H9 (cell line): Measurements from ENCODE around the gene AKR7A2. TPM values are rescaled to one million over a fixed set of nuclear protein-coding genes. Genes with fewer than 3 reads are reported as not detected.

ENCODE experiments used
- DNase-seq: peaks from one replicate; pipeline ENCODE4 v3.0.0-alpha.2; 2017
- H2AFZ ChIP-seq: one replicate; pipeline ENCODE4 v1.6.1; 2013; ENCODE audit warnings: mild to moderate bottlenecking, low read length, control low read depth, moderate library complexity
- H2AK5ac ChIP-seq: 2 replicates; pipeline ENCODE4 v1.6.1; 2013; ENCODE audit warnings: low read length, control low read depth, mixed read lengths; ENCODE audit not compliant: insufficient read length
- H2BK120ac ChIP-seq: one replicate; pipeline ENCODE4 v1.6.1; 2013; ENCODE audit warnings: low read depth, mild to moderate bottlenecking, low read length, control low read depth, inconsistent platforms; ENCODE audit not compliant: poor library complexity, severe bottlenecking
- H2BK12ac ChIP-seq: 2 replicates; pipeline ENCODE4 v1.6.1; 2013; ENCODE audit warnings: low read length, control low read depth, mixed read lengths, low read depth; ENCODE audit not compliant: insufficient read length
- H2BK15ac ChIP-seq: 2 replicates; pipeline ENCODE4 v1.6.1; 2013; ENCODE audit warnings: low read depth, low read length, control low read depth
- H2BK20ac ChIP-seq: one replicate; pipeline ENCODE4 v1.6.1; 2013; ENCODE audit warnings: low read depth, mild to moderate bottlenecking, low read length, control low read depth, inconsistent platforms; ENCODE audit not compliant: poor library complexity, severe bottlenecking
- H2BK5ac ChIP-seq: 2 replicates; pipeline ENCODE4 v1.6.1; 2013; ENCODE audit warnings: low read length, control low read depth, mixed read lengths; ENCODE audit not compliant: insufficient read length
- H3K14ac ChIP-seq: 2 replicates; pipeline ENCODE4 v1.6.1; 2013; ENCODE audit warnings: low read length, control low read depth; ENCODE audit not compliant: insufficient read depth
- H3K18ac ChIP-seq: 2 replicates; pipeline ENCODE4 v1.6.1; 2013; ENCODE audit warnings: low read depth, mild to moderate bottlenecking, mixed read lengths, low read length, control low read depth; ENCODE audit not compliant: insufficient read length
- H3K23ac ChIP-seq: 2 replicates; pipeline ENCODE4 v1.6.1; 2013; ENCODE audit warnings: low read length, control low read depth, mixed read lengths, low read depth; ENCODE audit not compliant: insufficient read length
- H3K23me2 ChIP-seq: 2 replicates; pipeline ENCODE4 v1.6.1; 2013; ENCODE audit warnings: low read depth, mild to moderate bottlenecking, mixed read lengths, low read length, control low read depth; ENCODE audit not compliant: insufficient read length, poor library complexity, severe bottlenecking
- H3K27ac ChIP-seq: 2 replicates; pipeline ENCODE4 v1.5.1; 2013; ENCODE audit warnings: low read length, control low read depth, mixed read lengths, low read depth; ENCODE audit not compliant: insufficient read length
- H3K27me3 ChIP-seq: 2 replicates; pipeline ENCODE4 v1.6.1; 2013; ENCODE audit warnings: low read length, control low read depth, inconsistent platforms; ENCODE audit not compliant: insufficient read depth
- H3K4ac ChIP-seq: 2 replicates; pipeline ENCODE4 v1.6.1; 2013; ENCODE audit warnings: low read depth, mild to moderate bottlenecking, control low read depth, inconsistent platforms, low read length, moderate library complexity
- H3K4me1 ChIP-seq: 2 replicates; pipeline ENCODE4 v1.6.1; 2013; ENCODE audit warnings: low read length, control low read depth, inconsistent platforms; ENCODE audit not compliant: insufficient read depth
- H3K4me2 ChIP-seq: 2 replicates; pipeline ENCODE4 v1.6.1; 2013; ENCODE audit warnings: low read length, control low read depth, mixed read lengths; ENCODE audit not compliant: insufficient read length, insufficient read depth
- H3K56ac ChIP-seq: 2 replicates; pipeline ENCODE4 v1.6.1; 2013; ENCODE audit warnings: low read depth, mild to moderate bottlenecking, mixed read lengths, low read length, control low read depth; ENCODE audit not compliant: insufficient read length
- H3K79me1 ChIP-seq: 2 replicates; pipeline ENCODE4 v1.6.1; 2013; ENCODE audit warnings: low read depth, mild to moderate bottlenecking, moderate library complexity, low read length, control low read depth, inconsistent platforms; ENCODE audit not compliant: insufficient read depth, poor library complexity, severe bottlenecking
- H3K79me2 ChIP-seq: 2 replicates; pipeline ENCODE4 v1.6.1; 2013; ENCODE audit warnings: low read length, control low read depth, inconsistent platforms; ENCODE audit not compliant: insufficient read depth
- H3K9ac ChIP-seq: 2 replicates; pipeline ENCODE4 v1.6.1; 2013; ENCODE audit warnings: low read length, control low read depth, mixed read lengths; ENCODE audit not compliant: insufficient read length; ENCODE audit errors: extremely low read depth
- H3K9me3 ChIP-seq: one replicate; pipeline ENCODE4 v1.6.1; 2013; ENCODE audit warnings: low read depth, low read length, inconsistent platforms; ENCODE audit not compliant: control insufficient read depth
- H3T11ph ChIP-seq: one replicate; pipeline ENCODE4 v1.6.1; 2013; ENCODE audit warnings: mild to moderate bottlenecking, low read length, control low read depth, inconsistent platforms
- H4K20me1 ChIP-seq: one replicate; pipeline ENCODE4 v1.6.1; 2013; ENCODE audit not compliant: control insufficient read depth, insufficient read length, insufficient read depth
- H4K5ac ChIP-seq: 2 replicates; pipeline ENCODE4 v1.6.1; 2013; ENCODE audit warnings: low read depth, mild to moderate bottlenecking, mixed read lengths, low read length, control low read depth; ENCODE audit not compliant: insufficient read length
- H4K8ac ChIP-seq: replicated peaks from 2 replicates; pipeline ENCODE4 v1.6.1; 2013; ENCODE audit warnings: low read length, control low read depth, mixed read lengths, low read depth; ENCODE audit not compliant: insufficient read length
- H4K91ac ChIP-seq: 2 replicates; pipeline ENCODE4 v1.6.1; 2013; ENCODE audit warnings: low read depth, mild to moderate bottlenecking, moderate library complexity, mixed read lengths, low read length, control low read depth; ENCODE audit not compliant: insufficient read length
- H3K27ac Mint-ChIP-seq, 3 experiments: 2 replicates in 2 of 3; 3 replicates in 1 of 3; pipeline ENCODE4 v1.8.0; 2020 to 2021; ENCODE audit warnings: mixed read lengths in 3 of 3, mild to moderate bottlenecking in 1 of 3, moderate library complexity in 1 of 3
- H3K27me3 Mint-ChIP-seq: 2 replicates; pipeline ENCODE4 v1.8.0; 2021; ENCODE audit warnings: low read depth, mild to moderate bottlenecking, moderate library complexity, mixed read lengths
- H3K36me3 Mint-ChIP-seq, 3 experiments: 2 replicates in 2 of 3; 3 replicates in 1 of 3; pipeline ENCODE4 v1.8.0; 2020 to 2021; ENCODE audit warnings: low read depth in 3 of 3, mixed read lengths in 3 of 3; ENCODE audit not compliant: insufficient read depth in 1 of 3
- H3K4me1 Mint-ChIP-seq, 2 experiments: 2 replicates each; pipeline ENCODE4 v1.8.0; 2020; ENCODE audit warnings: mixed read lengths in 2 of 2
- H3K4me3 Mint-ChIP-seq, 2 experiments: 2 replicates in 1 of 2; 3 replicates in 1 of 2; pipeline ENCODE4 v1.8.0; 2020 to 2021; ENCODE audit warnings: mild to moderate bottlenecking in 2 of 2, mixed read lengths in 2 of 2, moderate library complexity in 1 of 2
- H3K9me3 Mint-ChIP-seq, 2 experiments: 2 replicates in 1 of 2; 3 replicates in 1 of 2; pipeline ENCODE4 v1.8.0; 2020; ENCODE audit warnings: mild to moderate bottlenecking in 2 of 2, mixed read lengths in 2 of 2, moderate library complexity in 1 of 2
- CTCF ChIP-seq: fragments of 200-600 bp; sonication (generic); conservative IDR thresholded peaks from 3 replicates; pipeline ENCODE4 v1.8.0; 2021; ENCODE audit warnings: antibody characterized with exemption, mild to moderate bottlenecking
- WGBS: extraction: QIAGEN DNeasy Blood & Tissue Kit; methylation state at CpG from one replicate; pipeline ENCODE4 v1.1.7; 2013; ENCODE audit warnings: missing lambda C conversion rate, low lambda C conversion rate, mixed read lengths; ENCODE audit not compliant: insufficient read length; ENCODE audit errors: extremely low coverage; 5-methylcytosine and 5-hydroxymethylcytosine counted together
- total RNA-seq: library from RNA; stranded (reverse); gene quantifications from 2 replicates; pipeline ENCODE4 v1.2.1, GENCODE V29; 2021

AKR7A2 gene
- total RNA-seq, 1 experiment from 2014 or later = 50.3 TPM

- H3K9me3 ChIP-seq = no peaks in the 10 kb centered on the region
- H4K91ac ChIP-seq = peak overlapping the region; percentile 40
- H2BK120ac ChIP-seq = no peak overlapping the region
- peaks cover 22 to 35% of the 10 kb centered on the region in 2 experiments for H3K4me1 Mint-ChIP-seq
- H3K4me1 ChIP-seq = peaks cover 2% of the 10 kb centered on the region; the same call in 1 of the 2 replicates
- no peaks in the 10 kb centered on the region for H3K23me2 ChIP-seq
- H3K9me3 Mint-ChIP-seq = no peaks in the 10 kb centered on the region
- H2BK15ac ChIP-seq = no peak overlapping the region
- H3K18ac ChIP-seq = peak overlapping the region; percentile 78
- H3K23ac ChIP-seq = no peak overlapping the region
- H3K27ac ChIP-seq = peak overlapping the region; percentile 20
- H3K4ac ChIP-seq = no peak overlapping the region
- H3K79me2 ChIP-seq = no peaks in the 10 kb centered on the region
- H3K36me3 Mint-ChIP-seq = peaks cover 6 to 45% (median 12%) of the 10 kb centered on the region in 3 experiments
- peak overlapping the region in 1 of 2 experiments; percentile 34; a peak in 4 of 5 replicates for H3K4me3 Mint-ChIP-seq
- peak; percentile 74 for TF ChIP-seq CTCF
- no peaks in the 10 kb centered on the region for H3K79me1 ChIP-seq
- no peak overlapping the region for H3K56ac ChIP-seq
- H3K27ac Mint-ChIP-seq = peak overlapping the region; percentile 97 to 98 (median 98)
- H2BK12ac ChIP-seq = no peak overlapping the region
- DNase-seq = peak; percentile 91
- no peak overlapping the region for H3T11ph ChIP-seq
- no peak overlapping the region for H2BK20ac ChIP-seq
- no peak overlapping the region for H4K8ac ChIP-seq
- H4K20me1 ChIP-seq = no peaks in the 10 kb centered on the region
- H3K27me3 Mint-ChIP-seq = no peaks in the 10 kb centered on the region
- peak overlapping the region; percentile 25 for H3K4me2 ChIP-seq
- no CpG with 5 or more reads among the region's 27 CpGs for WGBS
- no peaks in the 10 kb centered on the region for H3K27me3 ChIP-seq
- H3K14ac ChIP-seq = peak overlapping the region; percentile 74
- no peak overlapping the region for H2AK5ac ChIP-seq
- H2AFZ ChIP-seq = no peak overlapping the region
- peak overlapping the region; percentile 13 for H4K5ac ChIP-seq
- H2BK5ac ChIP-seq = no peak overlapping the region
- no peak overlapping the region for H3K9ac ChIP-seq
Measured at GRCh38 chr1:19338323-19338762, 26.4 kb upstream of the AKR7A2 start.
